ENCODE results near the gene DLST. TPM values are rescaled to one million over a fixed set of nuclear protein-coding genes. Genes with fewer than 3 reads are reported as not detected.

The DLST gene
- 10 to 100 TPM; 68.6 to 91.6 TPM for total RNA-seq

GRCh38 chr14:74881431-74882102, at the start of gene DLST:
DLST (plus strand) TSS chr14:74881916; CDS start chr14:74881954, 38 bp downstream.
- TF ChIP-seq CTCF (IDR thresholded peaks at IDR 0.05) = peak; percentile 8
- ATAC-seq (ENCODE audit: insufficient number of reproducible peaks, low FRiP score, low read depth) = peak; percentile 78
- peaks cover 31 to 39% of the 10 kb centered on the region in 2 donors for H3K4me1 ChIP-seq (ENCODE audit: control insufficient read depth in 1 of 2, low read depth in 2 of 2)

GRCh38 chr14:74832849-74833248, 48.9 kb upstream of the DLST start:
- DNase-seq (ENCODE audit: low spot score) (no peak), ATAC-seq (ENCODE audit: insufficient number of reproducible peaks, low FRiP score, low read depth) (no peak)
- no peak overlapping the region for H3K27ac ChIP-seq
- no peaks in the 10 kb centered on the region for H3K4me1 ChIP-seq (ENCODE audit: control insufficient read depth in 1 of 2, low read depth in 2 of 2)
- no peak overlapping the region for H3K4me3 ChIP-seq
- no peak for TF ChIP-seq CTCF (IDR thresholded peaks at IDR 0.05)
- peaks cover 4% of the 10 kb centered on the region for H3K36me3 ChIP-seq
- no peaks in the 10 kb centered on the region for H3K27me3 ChIP-seq (replicated peaks; ENCODE audit: insufficient read depth)
- H3K9me3 ChIP-seq = no peaks in the 10 kb centered on the region

More at GRCh38 chr14:74881431-74882102, at the start of gene DLST:
- no peaks in the 10 kb centered on the region for H3K36me3 ChIP-seq
- no peaks in the 10 kb centered on the region for H3K27me3 ChIP-seq (replicated peaks; ENCODE audit: insufficient read depth)
- H3K4me3 ChIP-seq = peak within 1 kb of the TSS; percentile 90
- H3K27ac ChIP-seq = peak within 1 kb of the TSS; percentile 86 to 93
- no peaks in the 10 kb centered on the region for H3K9me3 ChIP-seq
- DNase-seq (ENCODE audit: low spot score) = peak; percentile 46

DNA sequence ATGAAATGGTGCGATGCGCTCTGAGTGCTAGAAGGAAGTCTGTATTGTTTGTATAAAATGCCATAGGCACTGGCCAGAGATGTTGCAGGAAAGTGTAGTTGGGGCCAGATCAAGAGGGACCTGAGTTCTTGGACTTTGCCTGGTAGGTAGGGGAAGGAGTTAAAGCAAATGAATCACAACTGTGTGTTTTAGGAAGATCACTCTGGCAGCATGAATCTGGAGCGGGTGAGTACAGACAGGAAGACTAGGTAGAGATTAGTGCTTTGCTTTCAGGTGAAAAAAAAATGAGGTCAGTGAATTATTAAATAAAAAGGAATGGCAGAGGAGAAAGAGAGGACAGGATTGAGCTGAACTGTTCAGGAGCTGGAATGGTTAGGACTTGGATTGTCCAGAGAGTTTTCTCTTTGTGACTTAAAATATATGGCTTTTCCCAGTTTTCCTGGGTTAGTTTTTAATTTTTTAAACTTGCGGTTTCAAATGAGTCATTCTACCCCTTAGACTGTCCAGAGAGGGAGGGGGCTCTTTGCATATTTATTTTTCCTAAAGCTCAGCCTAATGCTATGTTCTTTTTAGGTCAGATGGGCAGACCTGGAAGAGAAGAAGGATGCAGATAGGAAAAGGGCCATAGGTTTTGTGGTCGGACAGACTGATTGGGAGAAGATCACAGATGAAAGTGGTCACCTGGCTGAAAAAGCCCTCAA, 46.9 kb upstream of the DLST start:
- DNase-seq (ENCODE audit: low spot score) (no peak), ATAC-seq (ENCODE audit: insufficient number of reproducible peaks, low FRiP score, low read depth) (no peak)
- Histone ChIP-seq H3K4me3 (no peak overlapping the region), H3K4me1 (ENCODE audit: control insufficient read depth in 1 of 2, low read depth in 2 of 2) (no peaks in the 10 kb centered on the region), H3K9me3 (no peaks in the 10 kb centered on the region), H3K36me3 (no peaks in the 10 kb centered on the region), H3K27me3 (replicated peaks; ENCODE audit: insufficient read depth) (no peaks in the 10 kb centered on the region), H3K27ac (no peak overlapping the region)
- no peak for TF ChIP-seq CTCF (IDR thresholded peaks at IDR 0.05)

DNA sequence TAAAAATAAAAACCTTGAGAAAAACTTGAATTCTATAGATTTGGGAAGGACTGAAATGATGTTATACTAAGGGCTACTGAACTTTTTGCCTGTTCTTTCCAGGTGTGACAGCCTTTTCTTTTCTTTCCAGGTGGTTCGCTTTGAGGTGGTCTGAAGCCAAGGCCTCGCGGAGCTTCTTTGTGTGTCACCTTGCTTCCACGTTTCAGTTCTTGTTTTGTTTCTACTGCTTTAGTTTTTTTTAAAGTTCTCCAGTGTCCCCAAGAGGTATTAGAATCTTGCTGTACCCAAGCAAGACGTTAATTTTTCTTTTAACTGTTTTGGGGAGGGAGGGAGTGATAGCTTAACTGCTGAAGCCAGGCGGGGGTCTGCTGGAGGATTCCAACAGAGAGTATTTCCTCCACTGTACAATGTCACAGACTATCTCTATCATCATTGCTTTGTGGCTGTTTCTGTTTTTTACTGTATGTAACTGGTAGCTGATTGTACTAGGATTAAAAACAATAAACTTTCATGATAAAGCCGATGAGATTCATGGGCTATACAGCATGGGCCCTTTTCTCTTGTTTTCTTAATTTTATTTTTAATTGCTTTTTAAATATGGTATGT, 46.0 kb upstream of the DLST start:
- ATAC-seq (ENCODE audit: insufficient number of reproducible peaks, low FRiP score, low read depth) = no peak

More for the DNA sequence above, 46.0 kb upstream of the DLST start:
- Histone ChIP-seq H3K36me3 (no peaks in the 10 kb centered on the region), H3K4me1 (ENCODE audit: control insufficient read depth in 1 of 2, low read depth in 2 of 2) (no peaks in the 10 kb centered on the region), H3K27me3 (replicated peaks; ENCODE audit: insufficient read depth) (no peaks in the 10 kb centered on the region), H3K9me3 (no peaks in the 10 kb centered on the region), H3K27ac (no peak overlapping the region), H3K4me3 (no peak overlapping the region)
- no peak for TF ChIP-seq CTCF (IDR thresholded peaks at IDR 0.05)
- no peak for DNase-seq (ENCODE audit: low spot score)
